GM19324 (cell line): Measurements from ENCODE around the gene PPP6R3.

ENCODE experiments used
- ATAC-seq: cut with Tn5 transposase; IDR thresholded peaks from one replicate; pipeline ENCODE4 v1.9.1; 2021; ENCODE audit warnings: mild to moderate bottlenecking, moderate library complexity; ENCODE audit not compliant: unreplicated experiment, low FRiP score

Gene PPP6R3

DNA sequence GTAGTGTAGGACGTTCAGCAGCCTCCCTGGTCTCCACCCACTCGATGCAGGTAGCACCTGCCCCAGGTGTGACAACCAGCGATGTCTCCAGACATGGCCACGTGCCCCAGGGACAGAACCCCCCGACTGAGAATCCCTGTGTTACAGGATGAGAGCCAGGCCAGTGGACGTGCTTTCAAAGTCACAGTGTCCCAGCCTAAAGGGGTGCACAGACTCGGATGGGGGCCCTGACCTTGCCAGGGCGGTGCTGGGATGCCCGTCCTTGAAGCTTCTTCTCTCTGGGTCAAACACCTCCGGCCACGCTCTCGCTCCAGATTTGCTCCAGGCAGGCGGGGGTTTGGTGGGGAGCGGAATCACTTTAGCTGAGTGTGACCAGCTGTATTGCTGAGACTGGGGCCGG lies 200.5 kb downstream of the PPP6R3 start:
- ATAC-seq = no peak

DNA sequence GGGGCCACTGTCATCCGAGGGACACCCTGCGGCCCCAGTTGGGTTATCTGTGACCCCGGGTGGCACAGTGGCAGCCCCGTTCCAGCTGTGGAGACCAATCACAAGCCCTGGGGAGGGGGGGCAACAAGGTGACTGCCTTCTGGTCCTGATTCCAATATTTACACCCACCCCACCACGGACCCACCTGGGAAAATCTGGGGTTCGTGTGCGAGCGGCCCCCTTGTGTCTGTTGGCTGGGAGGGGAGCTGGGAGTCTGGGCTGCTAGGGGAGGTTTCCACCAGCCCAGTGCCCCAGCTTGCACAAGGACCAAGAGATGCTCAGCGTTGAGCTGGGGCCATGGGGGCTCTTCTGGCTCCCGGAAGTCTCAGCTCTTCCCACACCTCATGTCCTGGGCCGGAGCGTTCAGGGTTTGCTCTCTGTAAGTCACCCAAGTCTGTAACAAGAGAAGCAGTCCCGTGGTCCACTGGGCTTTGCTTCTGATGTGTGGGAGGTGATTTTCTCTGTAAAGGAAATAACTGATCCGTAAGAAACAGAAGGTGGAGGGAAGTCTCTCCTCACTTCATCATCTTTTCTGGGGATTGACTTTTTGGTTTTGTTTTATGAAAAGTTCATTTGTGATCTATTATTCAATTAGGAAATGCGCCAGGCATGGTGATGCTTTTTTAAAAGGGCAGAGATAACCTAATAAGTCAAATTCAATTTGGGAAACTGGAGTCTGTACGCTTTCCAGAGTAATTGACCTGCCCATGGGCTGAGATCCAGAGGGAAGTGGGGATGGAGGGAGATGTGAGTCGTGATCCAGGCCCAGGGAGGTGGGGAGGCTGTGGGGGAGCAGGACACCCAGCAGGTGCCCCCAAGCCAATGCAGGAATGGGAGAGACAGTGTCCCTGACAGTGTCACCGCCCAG lies 201.4 kb downstream of the PPP6R3 start:
- ATAC-seq = no peak

DNA sequence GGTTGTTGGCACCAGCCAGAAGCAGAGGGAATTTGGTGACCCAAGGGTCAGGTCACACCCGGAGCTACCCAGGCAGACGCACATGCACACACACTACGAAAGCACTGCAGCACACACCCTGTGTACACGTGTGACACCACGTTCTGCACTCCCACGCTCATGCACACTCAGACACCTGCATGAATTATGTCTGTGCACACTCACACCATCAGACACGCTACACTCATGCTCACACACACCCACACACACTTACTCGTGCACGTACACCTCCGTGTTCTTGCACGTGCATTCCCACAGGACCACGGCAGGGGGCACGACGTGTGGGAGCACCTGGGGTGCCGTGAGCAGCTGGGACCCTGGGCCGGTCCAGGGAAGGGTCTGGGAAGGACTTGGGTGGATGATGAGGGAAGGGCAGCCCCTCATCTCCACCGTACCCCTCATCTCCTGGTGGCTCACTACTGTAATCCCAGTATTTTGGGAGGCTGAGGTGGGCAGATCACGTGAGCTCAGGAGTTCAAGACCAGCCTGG lies 203.0 kb downstream of the PPP6R3 start:
- ATAC-seq = no peak

DNA sequence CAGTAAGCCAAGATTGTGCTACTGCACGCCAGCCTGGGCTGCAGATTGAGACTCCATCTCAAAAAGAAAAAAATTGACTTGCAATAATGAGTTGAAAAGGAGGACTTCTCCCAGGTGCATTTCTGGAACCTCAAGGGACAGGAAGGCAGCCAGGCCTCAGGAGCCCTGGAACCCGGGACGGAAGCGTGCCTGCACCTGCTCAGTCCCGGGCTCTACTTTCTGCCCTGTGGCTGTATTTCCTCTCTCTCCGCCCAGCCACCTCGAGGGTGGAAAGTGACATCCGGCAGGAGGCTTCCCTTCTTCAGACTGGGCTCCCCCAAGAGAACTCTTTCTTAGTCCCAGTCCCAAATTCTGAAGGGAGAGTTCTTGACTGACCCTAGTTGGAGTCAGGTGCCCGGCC lies 203.6 kb downstream of the PPP6R3 start:
- no peak for ATAC-seq

DNA sequence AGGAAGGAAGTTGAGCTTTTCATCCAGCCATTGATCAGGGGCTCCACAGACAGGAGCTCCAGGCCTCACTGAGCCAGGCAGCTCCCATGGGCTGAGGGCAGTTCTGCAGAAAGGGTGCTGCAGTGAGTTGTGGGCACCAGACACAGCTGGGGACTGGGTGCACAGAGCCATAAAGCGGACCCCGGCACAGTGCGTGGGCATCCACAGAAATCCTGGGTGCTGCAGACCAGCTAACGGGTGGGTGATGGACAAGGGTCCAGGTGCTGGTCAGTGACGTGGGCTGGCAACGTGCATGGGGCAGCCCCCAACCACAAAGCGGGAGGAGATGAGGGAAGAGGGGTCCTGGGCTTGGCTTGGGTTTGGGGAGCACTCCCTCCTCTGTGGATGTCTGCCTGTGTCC lies 204.4 kb downstream of the PPP6R3 start:
- no peak for ATAC-seq
